Measurements from ENCODE around the gene NEFH. TPM values are rescaled to one million over a fixed set of nuclear protein-coding genes. Genes with fewer than 3 reads are reported as not detected.
"Not testable (repeated sequence)": the region's sequence is repeated elsewhere in the genome, so short reads cannot be mapped to it uniquely, and the experiment has no call there.

NEFH gene
- total RNA-seq: 1 to 10 TPM; 8.1 to 8.7 TPM

GRCh38 chr22:29479417-29480261 is at the start of gene NEFH:
NEFH (plus strand) TSS chr22:29480218; CDS start chr22:29480263, 45 bp downstream.
- peaks cover 8% of the 10 kb centered on the region for H3K4me1 Mint-ChIP-seq
- H3K27me3 Mint-ChIP-seq: peaks cover 50% of the 10 kb centered on the region
- no peak within 1 kb of the TSS for H3K27ac Mint-ChIP-seq

GRCh38 chr22:29431986-29432385 is 48.0 kb upstream of the NEFH start:
- H3K4me3 Mint-ChIP-seq: no peak overlapping the region
- H3K36me3 Mint-ChIP-seq: no peaks in the 10 kb centered on the region
- no peaks in the 10 kb centered on the region for H3K4me1 Mint-ChIP-seq
- DNase-seq: no peak
- H3K27me3 Mint-ChIP-seq: peaks cover 17% of the 10 kb centered on the region
- no peak overlapping the region for H3K27ac Mint-ChIP-seq
- H3K9me3 Mint-ChIP-seq: no peaks in the 10 kb centered on the region

More at GRCh38 chr22:29479417-29480261, at the start of gene NEFH:
- peak; percentile 11 for DNase-seq
- Mint-ChIP-seq H3K4me3 (peak within 1 kb of the TSS; percentile 68), H3K36me3 (peaks cover 2% of the 10 kb centered on the region), H3K9me3 (no peaks in the 10 kb centered on the region)

GRCh38 chr22:29433856-29434255 is 46.2 kb upstream of the NEFH start:
- Mint-ChIP-seq H3K27me3 (peaks cover 17% of the 10 kb centered on the region), H3K9me3 (no peaks in the 10 kb centered on the region), H3K4me3 (no peak overlapping the region), H3K27ac (no peak overlapping the region), H3K4me1 (no peaks in the 10 kb centered on the region), H3K36me3 (no peaks in the 10 kb centered on the region)
- DNase-seq: no peak

- Mint-ChIP-seq H3K4me3 (no peak overlapping the region), H3K27me3 (peaks cover 14% of the 10 kb centered on the region), H3K9me3 (no peaks in the 10 kb centered on the region), H3K4me1 (no peaks in the 10 kb centered on the region), H3K36me3 (no peaks in the 10 kb centered on the region), H3K27ac (no peak overlapping the region)
- no peak for DNase-seq
Observed at GRCh38 chr22:29434288-29434687, 45.7 kb upstream of the NEFH start.

- Mint-ChIP-seq H3K27me3 (peaks cover 14% of the 10 kb centered on the region), H3K4me3 (no peak overlapping the region), H3K27ac (no peak overlapping the region), H3K4me1 (no peaks in the 10 kb centered on the region), H3K36me3 (no peaks in the 10 kb centered on the region), H3K9me3 (no peaks in the 10 kb centered on the region)
- DNase-seq: no peak
Observed at GRCh38 chr22:29435236-29436136, 44.5 kb upstream of the NEFH start.

GRCh38 chr22:29438283-29438682 is 41.7 kb upstream of the NEFH start, which contains the start of gene RFPL1:
RFPL1 (plus strand) TSS chr22:29438583.
- not testable (repeated sequence) for H3K9me3 Mint-ChIP-seq, H3K4me3 Mint-ChIP-seq, H3K36me3 Mint-ChIP-seq, H3K27ac Mint-ChIP-seq, H3K4me1 Mint-ChIP-seq, DNase-seq
- peaks cover 12% of the 10 kb centered on the region for H3K27me3 Mint-ChIP-seq

- Mint-ChIP-seq H3K9me3 (no peaks in the 10 kb centered on the region), H3K4me1 (no peaks in the 10 kb centered on the region), H3K27me3 (peaks cover 4% of the 10 kb centered on the region), H3K36me3 (no peaks in the 10 kb centered on the region), H3K4me3 (no peak overlapping the region), H3K27ac (no peak overlapping the region)
- DNase-seq: no peak
Observed at GRCh38 chr22:29442976-29443375, 37.0 kb upstream of the NEFH start.

GRCh38 chr22:29443452-29443851 is 36.6 kb upstream of the NEFH start:
- no peaks in the 10 kb centered on the region for H3K9me3 Mint-ChIP-seq
- no peaks in the 10 kb centered on the region for H3K36me3 Mint-ChIP-seq

GRCh38 chr22:29443861-29444792 is 35.9 kb upstream of the NEFH start:
- Mint-ChIP-seq H3K27me3 (peaks cover 4% of the 10 kb centered on the region), H3K4me1 (no peaks in the 10 kb centered on the region), H3K9me3 (no peaks in the 10 kb centered on the region), H3K36me3 (no peaks in the 10 kb centered on the region), H3K27ac (no peak overlapping the region), H3K4me3 (no peak overlapping the region)
- no peak for DNase-seq

More at GRCh38 chr22:29443452-29443851, 36.6 kb upstream of the NEFH start:
- Mint-ChIP-seq H3K27me3 (peaks cover 4% of the 10 kb centered on the region), H3K4me3 (no peak overlapping the region), H3K4me1 (no peaks in the 10 kb centered on the region), H3K27ac (no peak overlapping the region)
- DNase-seq: no peak

- peaks cover 4% of the 10 kb centered on the region for H3K27me3 Mint-ChIP-seq
- no peak overlapping the region for H3K27ac Mint-ChIP-seq
Observed at GRCh38 chr22:29445508-29445907, 34.5 kb upstream of the NEFH start.

GRCh38 chr22:29447906-29448305 is 32.1 kb upstream of the NEFH start:
- Mint-ChIP-seq H3K4me1 (no peaks in the 10 kb centered on the region), H3K4me3 (no peak overlapping the region), H3K9me3 (no peaks in the 10 kb centered on the region), H3K27me3 (no peaks in the 10 kb centered on the region), H3K27ac (no peak overlapping the region), H3K36me3 (no peaks in the 10 kb centered on the region)
- DNase-seq: no peak

More at GRCh38 chr22:29445508-29445907, 34.5 kb upstream of the NEFH start:
- no peaks in the 10 kb centered on the region for H3K4me1 Mint-ChIP-seq
- H3K36me3 Mint-ChIP-seq: no peaks in the 10 kb centered on the region
- H3K4me3 Mint-ChIP-seq: no peak overlapping the region
- H3K9me3 Mint-ChIP-seq: no peaks in the 10 kb centered on the region
- DNase-seq: no peak

- no peaks in the 10 kb centered on the region for H3K36me3 Mint-ChIP-seq
- no peak for DNase-seq
- H3K27ac Mint-ChIP-seq: no peak overlapping the region
- H3K27me3 Mint-ChIP-seq: no peaks in the 10 kb centered on the region
- H3K4me1 Mint-ChIP-seq: no peaks in the 10 kb centered on the region
- no peak overlapping the region for H3K4me3 Mint-ChIP-seq
- no peaks in the 10 kb centered on the region for H3K9me3 Mint-ChIP-seq
Observed at GRCh38 chr22:29449296-29449875, 30.6 kb upstream of the NEFH start.

- H3K36me3 Mint-ChIP-seq: no peaks in the 10 kb centered on the region
- DNase-seq: no peak
- H3K27me3 Mint-ChIP-seq: no peaks in the 10 kb centered on the region
- H3K27ac Mint-ChIP-seq: no peak overlapping the region
- H3K4me3 Mint-ChIP-seq: no peak overlapping the region
- H3K9me3 Mint-ChIP-seq: no peaks in the 10 kb centered on the region
- H3K4me1 Mint-ChIP-seq: no peaks in the 10 kb centered on the region
Observed at GRCh38 chr22:29450222-29450621, 29.8 kb upstream of the NEFH start.

- no peak for DNase-seq
- H3K27me3 Mint-ChIP-seq: no peaks in the 10 kb centered on the region
- no peaks in the 10 kb centered on the region for H3K36me3 Mint-ChIP-seq
- H3K9me3 Mint-ChIP-seq: no peaks in the 10 kb centered on the region
- no peak overlapping the region for H3K4me3 Mint-ChIP-seq
- no peaks in the 10 kb centered on the region for H3K4me1 Mint-ChIP-seq
- H3K27ac Mint-ChIP-seq: no peak overlapping the region
Observed at GRCh38 chr22:29451863-29452262, 28.2 kb upstream of the NEFH start.

Data from activated naive CD8-positive, alpha-beta T cell treated with anti-CD3 and anti-CD28 coated beads for 36 hours (primary cell).